ENCODE measurements around the gene MFSD11. TPM values are rescaled to one million over a fixed set of nuclear protein-coding genes. Genes with fewer than 3 reads are reported as not detected.
A peak's percentile ranks its signal among the peaks of the same experiment; 100 is the strongest.

Gene MFSD11
- total and polyA plus RNA-seq, 2 donors from 2014 or later: 12.5 to 22.6 TPM

DNA sequence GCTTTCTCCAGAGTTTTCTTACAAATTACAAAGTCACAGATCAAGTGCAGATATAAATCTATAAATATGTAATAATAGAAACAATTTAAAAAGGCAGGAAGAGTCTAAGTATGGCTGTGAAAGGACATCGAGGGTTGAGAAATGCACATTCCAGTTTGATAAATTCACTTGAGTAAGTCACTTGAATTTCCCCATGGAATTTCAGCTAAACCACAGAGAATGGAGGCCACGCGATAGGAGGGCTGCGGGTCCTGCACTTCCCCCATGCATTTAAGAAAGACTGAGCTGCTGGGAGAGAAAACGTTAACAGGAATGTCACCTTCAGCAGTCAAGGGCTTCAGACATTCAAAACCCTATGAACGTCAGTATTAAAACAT lies 21.1 kb upstream of the MFSD11 start:
- intact Hi-C loops (cut with DNase I): no loop called here
- H3K9ac ChIP-seq (ENCODE audit: low read length in 3 of 3): no peak overlapping the region
- H3K27me3 ChIP-seq (ENCODE audit: control insufficient read depth, insufficient read depth, low read length): no peaks in the 10 kb centered on the region
- peaks cover 0 to 5% (median 4%) of the 10 kb centered on the region in 3 donors for H3K4me1 ChIP-seq (ENCODE audit: control insufficient read depth in 2 of 3, insufficient read depth in 2 of 3, low read depth in 1 of 3, low read length in 3 of 3)
- TF ChIP-seq CTCF (IDR thresholded peaks at IDR 0.05; ENCODE audit: borderline replicate concordance, extremely low read depth, insufficient read depth): no peak
- no peaks in the 10 kb centered on the region for H3K9me3 ChIP-seq (ENCODE audit: control insufficient read depth in 2 of 3, insufficient read depth in 1 of 3, low read length in 3 of 3)
- H3K4me3 ChIP-seq (ENCODE audit: low read length in 3 of 3): no peak overlapping the region
- no peak overlapping the region for H3K27ac ChIP-seq (ENCODE audit: low read depth in 2 of 2, low read length in 2 of 2)
- no peak for DNase-seq
- H3K36me3 ChIP-seq (ENCODE audit: control insufficient read depth in 2 of 3, insufficient read depth in 3 of 3, low read length in 3 of 3): peaks cover 2 to 74% (median 45%) of the 10 kb centered on the region in 3 donors
- no peak for FAIRE-seq

DNA sequence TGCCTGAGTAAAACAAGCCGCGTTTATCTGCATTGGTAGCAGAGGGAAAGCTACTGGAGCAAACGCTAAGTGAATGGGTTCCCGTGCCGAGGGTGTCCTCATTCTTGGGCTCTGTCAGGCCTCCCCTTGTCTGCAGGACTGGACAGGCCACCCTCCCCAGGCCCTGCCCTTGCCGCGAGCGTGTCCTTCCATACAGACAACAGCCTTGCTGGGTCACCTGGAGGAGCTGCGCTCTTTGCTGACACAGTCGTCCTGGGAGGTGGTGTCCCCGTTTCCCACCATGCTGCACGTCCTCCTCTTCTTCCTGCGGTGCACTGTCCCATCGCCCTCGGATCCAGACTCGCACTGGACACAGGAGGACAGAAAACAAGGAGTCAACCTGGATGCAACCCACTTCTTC lies 19.4 kb upstream of the MFSD11 start:
- no peak overlapping the region for H3K4me3 ChIP-seq (ENCODE audit: low read length in 3 of 3)

GRCh38 chr17:76720211-76720610 lies 17.7 kb upstream of the MFSD11 start:
- Histone ChIP-seq H3K27me3 (ENCODE audit: control insufficient read depth, insufficient read depth, low read length) (no peaks in the 10 kb centered on the region), H3K36me3 (ENCODE audit: control insufficient read depth in 2 of 3, insufficient read depth in 3 of 3, low read length in 3 of 3) (peaks cover 2 to 72% (median 41%) of the 10 kb centered on the region in 3 donors), H3K4me1 (ENCODE audit: control insufficient read depth in 2 of 3, insufficient read depth in 2 of 3, low read depth in 1 of 3, low read length in 3 of 3) (peaks cover 0 to 11% (median 7%) of the 10 kb centered on the region in 3 donors), H3K9ac (ENCODE audit: low read length in 3 of 3) (no peak overlapping the region), H3K27ac (ENCODE audit: low read depth in 2 of 2, low read length in 2 of 2) (no peak overlapping the region), H3K4me3 (ENCODE audit: low read length in 3 of 3) (no peak overlapping the region), H3K9me3 (ENCODE audit: control insufficient read depth in 2 of 3, insufficient read depth in 1 of 3, low read length in 3 of 3) (no peaks in the 10 kb centered on the region)
- FAIRE-seq: no peak
- intact Hi-C loops (cut with DNase I): no loop called here
- peak in 1 of 5 donors; percentile 13 for DNase-seq
- no peak for TF ChIP-seq CTCF (IDR thresholded peaks at IDR 0.05; ENCODE audit: borderline replicate concordance, extremely low read depth, insufficient read depth)

More for the DNA sequence above, 19.4 kb upstream of the MFSD11 start:
- H3K36me3 ChIP-seq (ENCODE audit: control insufficient read depth in 2 of 3, insufficient read depth in 3 of 3, low read length in 3 of 3): peaks cover 2 to 77% (median 48%) of the 10 kb centered on the region in 3 donors
- no peaks in the 10 kb centered on the region for H3K9me3 ChIP-seq (ENCODE audit: control insufficient read depth in 2 of 3, insufficient read depth in 1 of 3, low read length in 3 of 3)
- intact Hi-C loops (cut with DNase I): no loop called here
- no peak for FAIRE-seq
- H3K27ac ChIP-seq (ENCODE audit: low read depth in 2 of 2, low read length in 2 of 2): no peak overlapping the region
- DNase-seq: no peak
- TF ChIP-seq CTCF (IDR thresholded peaks at IDR 0.05; ENCODE audit: borderline replicate concordance, extremely low read depth, insufficient read depth): no peak
- H3K4me1 ChIP-seq (ENCODE audit: control insufficient read depth in 2 of 3, insufficient read depth in 2 of 3, low read depth in 1 of 3, low read length in 3 of 3): peaks cover 0 to 8% (median 4%) of the 10 kb centered on the region in 3 donors
- no peak overlapping the region for H3K9ac ChIP-seq (ENCODE audit: low read length in 3 of 3)
- H3K27me3 ChIP-seq (ENCODE audit: control insufficient read depth, insufficient read depth, low read length): no peaks in the 10 kb centered on the region

GRCh38 chr17:76720941-76721340 lies 17.0 kb upstream of the MFSD11 start:
- FAIRE-seq: no peak
- Histone ChIP-seq H3K27me3 (ENCODE audit: control insufficient read depth, insufficient read depth, low read length) (no peaks in the 10 kb centered on the region), H3K4me3 (ENCODE audit: low read length in 3 of 3) (no peak overlapping the region), H3K9me3 (ENCODE audit: control insufficient read depth in 2 of 3, insufficient read depth in 1 of 3, low read length in 3 of 3) (no peaks in the 10 kb centered on the region), H3K4me1 (ENCODE audit: control insufficient read depth in 2 of 3, insufficient read depth in 2 of 3, low read depth in 1 of 3, low read length in 3 of 3) (peaks cover 3 to 10% (median 7%) of the 10 kb centered on the region in 3 donors), H3K9ac (ENCODE audit: low read length in 3 of 3) (no peak overlapping the region), H3K36me3 (ENCODE audit: control insufficient read depth in 2 of 3, insufficient read depth in 3 of 3, low read length in 3 of 3) (peaks cover 0 to 65% (median 41%) of the 10 kb centered on the region in 3 donors), H3K27ac (ENCODE audit: low read depth in 2 of 2, low read length in 2 of 2) (no peak overlapping the region)
- no peak for TF ChIP-seq CTCF (IDR thresholded peaks at IDR 0.05; ENCODE audit: borderline replicate concordance, extremely low read depth, insufficient read depth)
- DNase-seq: peak in 1 of 5 donors; percentile 44
- intact Hi-C loops (cut with DNase I): no loop called here
